ENCODE measurements around the gene ACOT11.

The ACOT11 gene

DNA sequence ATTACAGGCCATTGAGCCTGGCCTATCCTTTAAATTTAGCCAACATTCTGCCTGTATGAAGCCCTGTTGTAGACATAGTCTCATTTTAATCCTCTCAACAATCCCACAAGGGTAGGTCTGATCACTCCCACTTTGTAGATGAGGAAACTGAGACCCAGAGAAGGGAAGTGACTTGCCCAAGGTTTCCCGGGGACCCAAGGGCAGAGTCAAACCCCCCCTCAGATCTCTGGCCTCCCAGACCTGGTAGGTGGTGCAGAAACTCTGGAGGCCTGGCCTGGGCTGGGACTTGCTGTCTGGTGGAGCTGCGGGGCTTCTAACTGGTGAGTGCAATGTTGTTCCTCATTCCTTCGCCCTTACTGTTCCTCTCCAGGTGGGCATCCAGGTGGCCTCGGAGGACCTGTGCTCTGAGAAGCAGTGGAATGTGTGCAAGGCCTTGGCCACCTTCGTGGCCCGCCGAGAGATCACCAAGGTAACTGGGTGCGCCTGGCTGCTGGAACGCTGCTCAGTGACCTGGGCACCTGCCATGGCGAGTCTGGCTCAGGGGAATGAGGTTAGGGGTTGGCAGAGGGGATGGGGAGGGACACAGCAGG lies 45.6 kb downstream of the ACOT11 start:
- DNase-seq, result no peak

- DNase-seq, result no peak
Measured at GRCh38 chr1:54594463-54594862, 46.4 kb downstream of the ACOT11 start.

- DNase-seq, result no peak
Measured at GRCh38 chr1:54595956-54596498, 48.0 kb downstream of the ACOT11 start.

DNA sequence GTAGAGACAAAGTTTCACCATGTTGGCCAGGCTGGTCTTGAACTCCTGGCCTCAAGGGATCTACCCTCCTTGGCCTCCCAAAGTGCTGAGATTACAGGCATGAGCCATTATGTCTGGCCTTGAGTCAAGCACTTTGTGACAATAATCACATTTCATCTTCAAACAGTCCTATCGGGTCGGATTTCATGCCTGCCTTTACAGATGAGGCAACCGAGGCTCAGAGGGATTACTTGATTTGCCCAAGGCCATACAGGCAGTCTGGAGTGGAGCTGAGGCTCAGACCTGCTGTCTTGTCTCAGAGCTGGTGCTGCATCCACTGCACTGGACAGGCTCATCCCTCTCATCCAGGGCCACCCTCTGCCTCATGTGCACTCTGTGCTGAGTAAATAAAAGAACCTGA lies 48.7 kb downstream of the ACOT11 start:
- no peak for DNase-seq

GRCh38 chr1:54597455-54598030 lies 49.5 kb downstream of the ACOT11 start:
- no peak for DNase-seq

GRCh38 chr1:54599211-54599823 lies 51.3 kb downstream of the ACOT11 start:
- no peak for DNase-seq

GRCh38 chr1:54600947-54601721 lies 53.1 kb downstream of the ACOT11 start:
- DNase-seq, result no peak

DNA sequence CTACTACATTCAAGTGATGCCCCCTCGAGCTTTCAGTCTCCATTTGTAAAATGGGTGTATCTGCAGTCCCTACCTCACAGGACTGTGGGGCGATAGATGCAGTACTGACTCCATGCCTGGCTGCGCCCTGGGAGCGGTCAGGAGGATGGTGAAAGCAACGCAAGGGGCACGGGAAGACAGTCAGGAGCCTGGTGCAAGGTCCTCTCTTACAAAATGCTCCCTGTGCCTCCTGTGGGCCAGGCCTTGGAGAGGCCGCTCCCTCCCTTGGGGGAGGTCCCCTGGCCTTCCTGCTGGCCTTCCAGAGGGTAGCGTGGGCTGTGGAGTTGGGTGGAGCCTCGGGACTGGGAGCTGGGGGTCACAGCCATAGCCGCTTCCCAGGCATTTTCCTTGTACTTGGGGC lies 53.7 kb downstream of the ACOT11 start:
- no peak for DNase-seq

DNA sequence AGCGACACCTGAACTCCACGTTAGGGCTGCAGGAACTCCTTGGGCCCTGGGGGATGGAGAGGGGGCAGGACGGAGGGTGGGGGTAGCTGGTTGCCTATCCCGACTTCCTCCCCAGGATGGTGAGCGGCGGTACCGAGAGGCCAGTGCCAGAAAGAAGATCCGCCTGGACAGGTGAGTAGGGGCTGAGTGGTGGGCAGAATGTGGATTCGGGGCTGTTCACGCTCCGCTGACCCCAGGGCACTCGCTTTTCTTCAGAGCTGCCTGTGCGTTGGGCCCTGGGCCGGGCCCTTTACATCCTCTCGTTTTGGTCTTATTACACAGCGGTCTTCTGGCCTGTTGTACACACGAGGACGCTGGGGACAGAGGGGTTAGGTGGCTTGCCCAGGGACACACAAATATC lies 54.5 kb downstream of the ACOT11 start:
- DNase-seq, result no peak

DNA sequence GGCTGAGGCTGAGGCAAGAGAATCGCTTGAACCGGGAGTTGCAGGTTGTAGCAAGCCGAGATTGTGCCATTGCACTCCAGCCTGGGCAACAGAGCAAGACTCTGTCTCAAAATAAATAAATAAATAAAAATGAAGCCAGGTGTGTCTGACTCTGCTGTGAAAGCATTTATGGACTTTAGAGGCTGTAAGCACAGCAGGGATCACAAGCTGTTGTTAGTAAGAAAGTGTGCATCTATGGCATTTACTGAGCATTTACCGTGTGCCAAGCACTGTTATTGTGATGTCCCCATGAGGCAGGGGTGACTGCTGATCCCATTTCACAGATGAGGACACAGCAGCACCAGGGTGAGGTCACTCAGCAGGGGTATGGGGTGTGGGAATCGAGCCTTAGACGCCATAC lies 55.2 kb downstream of the ACOT11 start:
- no peak for DNase-seq

DNA sequence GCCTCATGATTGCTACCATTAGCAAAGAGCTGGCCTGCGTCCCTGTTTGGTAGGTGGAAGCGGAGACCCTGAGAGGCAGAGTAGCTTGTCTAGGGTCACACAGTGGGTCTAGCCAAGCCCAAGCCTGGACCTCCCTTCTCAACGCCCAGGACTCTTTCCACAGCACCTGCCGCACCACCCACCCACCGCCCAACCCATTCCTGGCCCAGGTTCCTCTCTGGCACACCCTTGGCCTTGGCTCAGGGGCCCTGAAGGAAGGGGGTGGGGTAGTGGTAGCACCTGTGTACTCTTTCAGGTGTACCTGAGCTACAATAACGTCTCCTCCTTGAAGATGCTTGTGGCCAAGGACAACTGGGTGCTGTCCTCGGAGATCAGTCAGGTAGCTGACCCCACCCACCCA lies 56.0 kb downstream of the ACOT11 start:
- no peak for DNase-seq

DNA sequence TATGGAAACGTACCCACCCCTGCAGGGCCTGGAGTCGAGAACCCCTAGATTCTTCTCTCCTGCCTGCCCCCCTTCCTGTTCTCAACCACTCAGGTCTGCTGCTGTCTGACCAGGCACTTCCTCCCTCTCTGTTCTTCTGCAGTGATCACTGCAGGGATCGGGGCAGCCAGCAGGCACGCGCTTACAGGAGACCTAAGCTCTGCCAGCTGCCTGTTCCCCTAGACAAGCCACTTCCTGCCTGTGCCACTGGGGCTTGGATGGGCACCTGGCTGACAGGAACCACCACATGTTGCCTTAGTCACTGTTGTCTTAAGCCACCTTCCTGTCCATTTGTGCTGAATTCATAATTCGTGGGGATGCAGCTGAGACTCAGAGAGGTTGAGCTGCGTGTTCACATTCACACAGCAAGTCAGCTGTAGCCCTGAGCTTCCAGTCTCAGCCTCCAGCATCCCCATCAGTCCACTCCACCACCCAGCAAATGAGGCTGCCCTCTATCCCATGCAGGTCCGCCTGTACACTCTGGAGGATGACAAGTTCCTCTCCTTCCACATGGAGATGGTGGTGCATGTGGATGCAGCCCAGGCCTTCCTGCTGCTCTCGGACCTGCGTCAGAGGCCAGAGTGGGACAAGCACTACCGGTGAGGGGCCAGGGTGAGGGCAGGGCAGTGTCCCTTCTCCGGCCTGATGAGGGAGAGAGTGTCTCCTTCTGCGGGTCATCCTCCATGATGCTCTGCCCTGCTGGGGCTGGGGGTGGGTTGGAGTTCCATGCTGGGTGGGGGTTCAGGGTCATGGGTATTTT lies 56.7 kb downstream of the ACOT11 start:
- DNase-seq, result peak; percentile 48

DNA sequence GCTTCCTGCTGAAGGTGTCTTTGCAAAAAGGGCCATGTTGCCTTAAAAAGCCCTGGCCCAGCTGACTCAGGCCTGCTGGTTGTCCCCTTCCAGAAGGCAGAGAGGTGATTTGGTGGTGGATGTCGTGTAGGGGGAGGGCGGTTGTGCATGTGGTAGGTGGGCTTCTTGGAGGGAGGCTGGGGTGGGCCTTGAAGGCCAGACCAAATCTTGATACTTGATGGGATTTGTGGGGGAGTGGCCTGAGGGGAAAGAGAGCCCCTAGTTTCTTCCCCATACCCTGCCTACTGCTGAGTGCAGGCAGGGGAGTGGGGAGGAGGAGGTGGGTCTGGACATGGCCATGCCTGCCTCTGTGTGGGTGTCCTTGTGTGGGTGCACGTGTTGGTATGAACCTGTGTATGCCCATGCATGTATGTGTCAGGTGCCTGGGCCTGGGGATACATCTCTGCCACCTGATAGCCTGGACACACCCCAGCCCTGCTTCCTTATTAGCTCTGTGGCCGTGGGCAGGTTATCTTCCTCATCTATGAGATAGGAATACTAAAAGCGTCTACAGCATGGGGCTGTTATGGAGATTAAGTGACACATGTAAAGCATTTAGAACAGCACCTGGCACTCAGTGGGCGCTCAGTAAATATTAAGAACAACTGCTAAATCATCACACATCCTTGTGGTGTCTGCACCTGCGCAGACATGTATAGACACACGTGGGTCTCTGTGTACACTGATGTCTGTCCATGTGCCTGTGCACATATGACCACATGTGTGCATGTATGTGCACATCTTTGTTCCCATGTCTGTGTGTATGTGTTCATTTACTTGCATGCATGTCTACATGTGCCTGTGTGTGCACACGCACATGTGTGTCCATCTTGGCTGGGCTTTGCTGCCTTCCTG lies 58.3 kb downstream of the ACOT11 start:
- no peak for DNase-seq

DNA sequence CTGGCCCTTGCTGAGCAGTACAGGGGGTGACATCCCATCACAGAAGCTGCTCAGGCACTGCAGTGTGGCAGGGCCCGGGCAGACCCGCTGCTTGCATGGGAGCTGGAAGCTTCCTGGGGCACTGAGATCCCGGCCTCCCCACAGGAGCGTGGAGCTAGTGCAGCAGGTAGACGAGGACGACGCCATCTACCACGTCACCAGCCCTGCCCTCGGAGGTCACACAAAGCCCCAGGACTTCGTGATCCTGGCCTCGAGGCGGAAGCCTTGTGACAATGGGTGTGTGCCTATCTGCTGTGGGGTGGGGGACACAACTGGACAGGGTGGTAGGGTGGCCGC lies 58.9 kb downstream of the ACOT11 start:
- DNase-seq, result no peak

DNA sequence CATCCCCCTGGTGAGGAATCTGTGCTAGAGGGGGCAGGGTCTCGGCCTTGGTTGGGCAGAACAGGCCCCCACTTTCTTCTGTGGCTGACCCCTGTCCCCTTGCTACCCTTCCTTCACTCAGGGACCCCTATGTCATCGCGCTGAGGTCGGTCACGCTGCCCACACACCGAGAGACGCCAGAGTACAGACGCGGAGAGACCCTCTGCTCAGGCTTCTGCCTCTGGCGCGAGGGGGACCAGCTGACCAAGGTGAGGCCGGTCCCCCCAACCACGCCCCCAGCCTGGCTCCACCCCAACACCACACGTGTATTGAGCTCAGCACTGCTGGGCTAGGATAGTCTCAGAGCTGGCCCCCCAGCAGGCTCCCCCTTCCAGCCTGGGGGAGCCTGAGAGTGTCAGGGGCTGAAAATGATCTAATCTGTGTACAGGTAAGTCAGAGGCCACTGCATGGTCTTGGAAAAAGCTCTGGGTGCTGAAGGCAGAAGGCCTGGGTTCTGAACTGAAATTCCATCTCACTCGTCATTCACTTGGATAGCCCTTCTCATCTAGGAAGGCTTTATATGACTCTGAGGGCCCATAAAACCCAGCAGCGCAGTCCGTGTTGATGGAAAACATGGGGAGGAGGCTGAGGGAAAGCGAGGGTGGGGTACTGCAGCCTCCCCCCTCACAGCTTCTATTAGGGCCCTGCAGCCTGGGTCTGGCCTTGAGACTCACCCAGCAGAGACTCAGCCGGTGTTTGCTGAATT lies 60.0 kb downstream of the ACOT11 start:
- DNase-seq, result no peak

DNA sequence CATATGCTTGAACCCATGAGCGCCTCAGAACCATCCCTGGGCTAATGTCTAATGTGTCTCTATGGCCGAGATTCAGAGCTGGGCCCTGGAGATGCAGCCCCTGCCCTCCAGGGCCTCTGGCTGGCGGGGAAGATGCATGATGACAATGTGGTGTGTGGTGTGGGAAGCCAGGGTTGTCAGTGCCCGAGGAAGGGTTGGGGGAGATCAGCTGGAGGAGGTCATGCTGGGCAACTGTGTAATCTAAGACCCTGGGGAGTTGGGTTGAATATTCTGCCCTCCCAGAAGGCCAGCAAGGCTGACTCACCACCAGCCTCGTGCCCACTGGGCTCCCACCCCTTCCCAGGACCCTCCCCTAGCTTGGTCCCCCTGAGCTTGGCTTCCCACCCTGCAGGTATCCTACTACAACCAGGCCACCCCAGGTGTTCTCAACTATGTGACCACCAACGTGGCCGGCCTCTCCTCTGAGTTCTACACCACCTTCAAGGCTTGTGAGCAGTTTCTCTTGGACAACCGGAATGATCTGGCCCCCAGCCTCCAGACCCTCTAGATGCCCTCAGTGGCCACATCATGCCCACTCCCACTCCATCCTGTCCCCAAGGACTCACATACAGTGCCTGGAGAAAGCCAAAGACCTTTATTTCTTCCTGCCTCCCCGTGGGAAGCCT lies 60.7 kb downstream of the ACOT11 start:
- no peak for DNase-seq

DNA sequence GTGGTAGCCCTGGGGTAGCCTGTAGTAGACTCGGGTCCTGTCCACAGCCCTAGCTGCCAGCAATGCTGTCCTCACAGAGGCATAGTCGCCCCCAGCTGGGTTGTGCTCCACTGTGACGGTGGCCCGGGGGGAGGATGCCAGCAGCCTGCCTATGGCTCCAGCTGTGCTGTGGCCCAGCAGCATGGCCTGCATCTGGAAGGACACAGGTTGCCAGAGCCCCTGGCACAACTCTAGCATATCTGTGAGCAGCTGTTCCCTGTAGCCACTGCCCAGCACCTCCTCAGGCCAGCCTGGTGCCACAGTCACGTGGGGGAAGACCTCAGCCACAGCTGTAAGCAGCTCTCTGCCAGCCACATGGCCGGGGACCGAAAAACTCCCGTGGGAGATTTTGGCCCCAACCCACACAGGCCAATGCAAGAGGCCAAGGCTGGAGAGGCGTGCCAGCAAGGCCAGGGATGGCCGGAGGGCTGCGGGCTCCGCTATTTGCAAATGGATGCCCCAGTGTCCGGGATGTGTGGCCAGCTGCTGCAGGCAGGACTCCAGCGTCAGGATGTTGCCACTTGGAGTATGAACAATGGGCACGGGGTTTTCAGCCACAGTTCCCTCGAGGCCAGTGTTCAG lies 61.4 kb downstream of the ACOT11 start:
- no peak for DNase-seq

- DNase-seq, result no peak
Measured at GRCh38 chr1:54610048-54610447, 62.0 kb downstream of the ACOT11 start.

DNA sequence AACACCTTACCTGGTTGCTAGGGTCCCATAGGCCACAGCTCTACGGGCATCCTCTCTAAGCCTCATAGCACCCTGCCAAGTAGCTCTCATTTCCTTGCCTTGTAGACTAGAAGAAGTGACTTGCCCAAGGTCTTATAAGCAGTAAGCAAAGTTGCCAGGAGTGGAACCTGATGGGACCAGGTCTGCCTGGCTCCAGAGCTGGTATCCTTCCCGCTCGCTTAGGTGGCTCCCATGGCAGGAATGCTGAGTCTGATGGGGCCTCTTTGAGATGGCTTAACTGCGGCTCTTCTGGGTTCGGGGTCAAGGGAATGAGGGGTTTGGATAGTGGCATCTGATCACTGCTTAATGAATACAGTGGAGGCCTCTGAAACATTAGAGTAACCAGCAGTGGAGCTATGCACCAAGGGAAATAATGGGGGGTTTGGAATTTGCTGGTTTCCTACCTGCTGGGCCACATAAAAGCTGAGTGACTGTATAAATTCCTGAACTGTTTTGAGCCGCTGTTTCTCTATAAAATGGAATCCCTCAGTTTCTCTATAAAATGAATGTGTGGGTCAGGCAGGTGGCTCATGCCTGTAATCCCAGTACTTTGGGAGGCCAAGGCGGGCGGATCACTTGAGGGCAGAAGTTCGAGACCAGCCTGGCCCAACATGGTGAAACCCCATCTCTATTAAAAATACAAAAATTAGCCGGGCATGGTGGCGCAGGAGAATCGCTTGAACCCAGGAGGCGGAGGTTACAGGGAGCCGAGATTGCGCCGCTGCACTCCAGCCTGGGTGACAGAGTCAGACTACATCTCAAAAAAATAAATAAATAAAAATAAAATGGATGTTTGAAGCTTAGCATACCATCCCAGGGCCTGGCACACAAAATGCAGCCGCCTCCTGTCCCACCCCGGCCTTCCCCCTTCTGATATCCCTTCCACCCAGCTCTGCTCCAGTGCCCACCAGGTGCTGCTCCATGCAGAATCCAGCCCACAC lies 62.9 kb downstream of the ACOT11 start:
- no peak for DNase-seq
